Measurements from ENCODE around the gene CFAP221.

The CFAP221 gene

DNA sequence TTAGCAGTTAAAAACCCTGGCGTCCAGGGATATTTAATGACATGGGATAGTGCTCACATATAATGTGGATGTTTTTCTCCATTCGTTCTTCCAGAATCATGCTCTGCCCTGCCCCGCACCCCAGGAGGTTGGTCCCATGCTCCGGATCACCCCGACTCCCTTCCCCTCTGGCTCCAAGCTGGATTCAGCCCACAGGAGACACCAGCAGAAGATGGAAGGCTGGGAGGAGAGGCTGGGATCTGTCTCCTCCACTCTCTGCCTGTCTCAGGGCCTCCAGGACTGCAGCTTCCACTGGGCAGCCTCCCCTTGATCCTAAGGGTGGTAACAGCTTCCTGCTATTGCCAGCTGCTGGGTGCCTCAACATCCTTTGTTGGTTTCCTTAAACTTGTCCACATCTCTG lies 159.3 kb downstream of the CFAP221 start:
- no peak for DNase-seq

DNA sequence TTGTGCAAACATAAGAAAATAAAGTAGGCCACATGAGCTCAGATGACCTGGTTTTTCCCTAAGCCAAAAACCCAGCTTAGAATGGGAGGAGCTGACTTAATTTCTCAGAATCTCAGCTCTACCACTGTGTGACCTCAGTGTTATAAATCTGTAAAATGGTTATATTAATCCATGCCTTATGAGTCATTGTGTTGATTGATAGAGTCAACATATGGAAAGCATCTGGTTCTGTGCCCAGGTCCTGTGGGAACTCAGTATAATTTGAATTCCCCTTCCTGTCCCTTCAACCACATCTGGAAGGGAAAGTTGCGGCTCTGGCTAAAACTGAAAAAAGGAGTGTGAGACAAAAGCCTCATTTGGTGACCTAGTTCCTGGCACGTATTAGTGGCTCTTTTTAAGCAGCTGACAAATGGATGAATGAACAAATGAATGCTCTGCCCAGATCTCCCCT lies 160.4 kb downstream of the CFAP221 start:
- DNase-seq = no peak

DNA sequence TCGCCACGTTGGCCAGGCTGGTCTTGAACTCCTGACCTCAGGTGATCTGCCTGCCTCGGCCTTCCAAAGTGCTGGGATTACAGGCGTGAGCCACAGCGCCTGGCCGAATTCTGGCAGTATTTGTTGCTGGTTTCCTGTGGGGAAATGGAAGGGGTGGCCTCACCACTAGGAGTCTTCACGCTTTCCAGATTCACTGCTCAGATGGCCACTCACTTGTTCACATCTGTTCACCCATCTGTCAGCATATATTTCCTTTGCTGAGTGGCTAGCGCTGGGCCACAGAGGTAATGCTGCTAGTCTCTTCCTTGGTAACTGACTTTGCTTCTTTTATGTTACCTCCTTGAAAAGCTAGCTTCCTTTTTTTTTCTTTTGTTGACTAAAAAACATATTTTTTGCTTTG lies 162.0 kb downstream of the CFAP221 start:
- DNase-seq = peak; percentile 95 to 97

All from NCI-H524 (cell line).